ENCODE results near the gene UBAC1.

DNA sequence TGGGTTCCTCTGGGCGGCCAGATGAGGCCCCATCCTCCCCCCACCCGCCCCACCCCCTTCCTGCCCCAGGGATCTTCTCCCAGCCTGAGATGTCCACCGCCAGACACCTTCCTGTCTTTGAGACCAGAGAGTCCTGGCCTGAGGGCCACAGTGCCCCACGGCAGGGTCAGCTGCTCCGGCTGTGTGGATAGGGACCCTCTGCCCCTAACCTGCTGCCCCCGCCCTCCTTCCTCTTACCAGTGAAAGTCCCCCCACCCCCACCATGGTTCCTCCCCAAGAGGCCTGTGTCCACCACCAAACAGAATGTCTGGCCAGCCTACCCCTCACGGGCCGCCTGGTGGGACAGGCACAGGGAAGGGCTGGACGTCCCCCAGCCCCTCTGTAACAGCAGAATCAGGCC is 43.0 kb upstream of the UBAC1 start:
- TF ChIP-seq, protein P1, sequence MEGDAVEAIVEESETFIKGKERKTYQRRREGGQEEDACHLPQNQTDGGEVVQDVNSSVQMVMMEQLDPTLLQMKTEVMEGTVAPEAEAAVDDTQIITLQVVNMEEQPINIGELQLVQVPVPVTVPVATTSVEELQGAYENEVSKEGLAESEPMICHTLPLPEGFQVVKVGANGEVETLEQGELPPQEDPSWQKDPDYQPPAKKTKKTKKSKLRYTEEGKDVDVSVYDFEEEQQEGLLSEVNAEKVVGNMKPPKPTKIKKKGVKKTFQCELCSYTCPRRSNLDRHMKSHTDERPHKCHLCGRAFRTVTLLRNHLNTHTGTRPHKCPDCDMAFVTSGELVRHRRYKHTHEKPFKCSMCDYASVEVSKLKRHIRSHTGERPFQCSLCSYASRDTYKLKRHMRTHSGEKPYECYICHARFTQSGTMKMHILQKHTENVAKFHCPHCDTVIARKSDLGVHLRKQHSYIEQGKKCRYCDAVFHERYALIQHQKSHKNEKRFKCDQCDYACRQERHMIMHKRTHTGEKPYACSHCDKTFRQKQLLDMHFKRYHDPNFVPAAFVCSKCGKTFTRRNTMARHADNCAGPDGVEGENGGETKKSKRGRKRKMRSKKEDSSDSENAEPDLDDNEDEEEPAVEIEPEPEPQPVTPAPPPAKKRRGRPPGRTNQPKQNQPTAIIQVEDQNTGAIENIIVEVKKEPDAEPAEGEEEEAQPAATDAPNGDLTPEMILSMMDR (IDR thresholded peaks at IDR 0.05) = no peak
- no peak for TF ChIP-seq EP300 (IDR thresholded peaks at IDR 0.05)
